ENCODE measurements around the gene TIPRL. TPM values are rescaled to one million over a fixed set of nuclear protein-coding genes. Genes with fewer than 3 reads are reported as not detected.
A peak's percentile ranks its signal among the peaks of the same experiment; 100 is the strongest.
"Not testable (repeated sequence)": the region's sequence is repeated elsewhere in the genome, so short reads cannot be mapped to it uniquely, and the experiment has no call there.

Gene TIPRL
- total and polyA plus RNA-seq, 2 experiments from 2014 or later = 26.7 to 44.0 TPM

DNA sequence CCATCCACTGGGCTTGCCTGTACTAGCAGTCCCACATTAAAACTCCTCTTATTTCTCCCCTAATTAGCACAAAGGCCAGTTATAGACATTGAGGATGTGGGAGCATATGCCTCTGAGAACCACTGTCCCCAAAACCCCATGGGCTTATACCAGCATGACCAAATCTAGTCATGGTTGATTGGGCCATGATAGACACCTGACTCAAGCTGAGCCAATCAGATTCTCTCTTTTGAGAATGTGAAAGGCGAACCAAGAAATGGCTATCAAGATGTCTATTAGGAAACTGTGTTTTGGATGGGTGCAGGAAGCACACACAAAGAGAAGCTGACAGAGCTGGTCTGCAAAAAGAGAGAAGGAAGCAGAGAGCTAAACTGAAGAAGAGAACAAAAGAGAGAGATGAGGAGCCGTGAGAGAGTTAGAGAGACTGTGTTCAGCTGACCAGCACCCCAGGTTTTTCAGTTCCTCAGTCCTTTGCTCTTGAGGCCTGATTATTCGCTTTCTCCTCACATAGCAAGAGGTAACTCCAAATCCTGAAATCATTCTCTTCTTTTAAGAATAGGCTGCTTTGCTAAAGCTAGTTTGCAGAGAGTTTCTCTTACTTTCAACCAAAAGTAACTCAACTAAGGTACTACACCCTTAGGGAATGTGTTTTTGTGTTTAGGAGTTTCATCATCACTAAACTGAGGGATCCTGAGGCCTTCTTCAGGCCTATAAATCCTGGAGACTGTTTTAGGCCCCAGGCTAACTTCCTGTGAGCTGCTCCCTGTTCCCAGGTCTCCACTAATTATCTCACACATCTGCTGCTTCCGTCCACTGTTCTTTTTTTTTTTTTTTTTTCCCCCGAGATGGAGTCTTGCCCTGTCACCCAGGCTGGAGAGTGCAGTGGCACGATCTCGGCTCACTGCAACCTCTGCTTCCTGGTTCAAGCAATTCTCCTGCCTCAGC, 7.9 kb upstream of the TIPRL start:
- H3K36me3 ChIP-seq = no peaks in the 10 kb centered on the region

DNA sequence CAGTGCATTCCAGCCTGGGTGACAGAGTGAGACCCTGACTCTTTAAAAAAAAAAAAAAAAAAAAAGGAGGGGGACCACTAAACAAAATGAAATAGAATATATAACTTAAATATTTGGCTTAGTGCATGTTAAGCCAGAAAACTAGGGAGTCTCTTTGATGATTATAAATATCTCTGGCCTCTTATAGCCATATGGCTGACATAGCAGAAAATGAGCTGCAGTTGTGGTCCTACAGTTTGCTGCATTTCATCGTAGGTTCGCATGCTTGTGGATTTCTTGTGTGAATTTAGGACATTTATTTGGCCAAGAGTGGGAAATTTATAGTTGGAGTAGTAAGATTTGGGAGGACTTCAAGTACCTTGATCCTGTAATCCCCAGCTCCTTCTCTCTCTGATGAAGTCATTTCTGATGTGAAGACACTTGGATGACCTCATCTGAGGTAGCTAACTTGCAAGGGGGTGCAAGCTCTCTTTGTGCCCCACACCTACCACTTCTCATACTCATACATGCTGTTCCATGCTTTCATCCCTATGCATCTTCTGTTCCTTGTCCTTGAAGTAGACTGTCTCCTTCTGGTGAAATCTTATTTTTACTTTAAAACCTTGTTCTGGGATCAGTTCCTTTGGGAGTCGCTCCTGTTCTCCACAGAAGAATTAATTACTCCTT, 6.4 kb upstream of the TIPRL start:
- DNase-seq (ENCODE audit: low read depth in 1 of 2, low spot score in 1 of 2) = no peak

More for the DNA sequence above, 7.9 kb upstream of the TIPRL start:
- Histone ChIP-seq H3K27ac (no peak overlapping the region), H3K4me3 (no peak overlapping the region), H3K9me3 (ENCODE audit: low read depth) (no peaks in the 10 kb centered on the region), H3K27me3 (no peaks in the 10 kb centered on the region), H3K4me1 (ENCODE audit: low read depth) (peaks cover 9% of the 10 kb centered on the region)
- TF ChIP-seq, protein P1, sequence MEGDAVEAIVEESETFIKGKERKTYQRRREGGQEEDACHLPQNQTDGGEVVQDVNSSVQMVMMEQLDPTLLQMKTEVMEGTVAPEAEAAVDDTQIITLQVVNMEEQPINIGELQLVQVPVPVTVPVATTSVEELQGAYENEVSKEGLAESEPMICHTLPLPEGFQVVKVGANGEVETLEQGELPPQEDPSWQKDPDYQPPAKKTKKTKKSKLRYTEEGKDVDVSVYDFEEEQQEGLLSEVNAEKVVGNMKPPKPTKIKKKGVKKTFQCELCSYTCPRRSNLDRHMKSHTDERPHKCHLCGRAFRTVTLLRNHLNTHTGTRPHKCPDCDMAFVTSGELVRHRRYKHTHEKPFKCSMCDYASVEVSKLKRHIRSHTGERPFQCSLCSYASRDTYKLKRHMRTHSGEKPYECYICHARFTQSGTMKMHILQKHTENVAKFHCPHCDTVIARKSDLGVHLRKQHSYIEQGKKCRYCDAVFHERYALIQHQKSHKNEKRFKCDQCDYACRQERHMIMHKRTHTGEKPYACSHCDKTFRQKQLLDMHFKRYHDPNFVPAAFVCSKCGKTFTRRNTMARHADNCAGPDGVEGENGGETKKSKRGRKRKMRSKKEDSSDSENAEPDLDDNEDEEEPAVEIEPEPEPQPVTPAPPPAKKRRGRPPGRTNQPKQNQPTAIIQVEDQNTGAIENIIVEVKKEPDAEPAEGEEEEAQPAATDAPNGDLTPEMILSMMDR (IDR thresholded peaks at IDR 0.05; ENCODE audit: low read depth, low read length) = no peak
- DNase-seq (ENCODE audit: low read depth in 1 of 2, low spot score in 1 of 2) = no peak

DNA sequence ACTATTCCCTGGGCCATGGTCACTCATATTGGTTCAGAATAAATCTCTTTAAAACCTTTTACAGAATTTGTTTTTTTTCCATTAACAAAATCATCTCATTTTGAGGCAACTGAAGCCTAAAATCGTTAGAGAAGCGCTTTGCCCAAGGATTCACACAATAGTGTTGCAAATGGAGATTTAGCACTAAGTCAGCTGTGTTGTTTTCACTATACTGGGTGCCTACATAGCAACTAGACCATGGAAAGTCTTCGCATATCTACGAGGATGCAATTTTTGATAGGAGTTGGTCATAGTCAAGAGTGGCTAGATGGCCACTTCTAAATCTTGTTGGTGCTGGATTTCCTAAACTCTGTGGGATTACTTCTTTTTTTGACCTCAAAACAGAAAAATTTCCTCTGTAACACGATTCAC, 530 bp upstream of the TIPRL start:
- Histone ChIP-seq H3K9me3 (ENCODE audit: low read depth) (no peaks in the 10 kb centered on the region), H3K4me1 (ENCODE audit: low read depth) (peaks cover 8% of the 10 kb centered on the region), H3K27me3 (no peaks in the 10 kb centered on the region), H3K36me3 (no peaks in the 10 kb centered on the region), H3K4me3 (peak overlapping the region; percentile 59), H3K27ac (peak overlapping the region; percentile 78)
- TF ChIP-seq, protein P1 (IDR thresholded peaks at IDR 0.05; ENCODE audit: low read depth, low read length) = no peak
- no peak for DNase-seq (ENCODE audit: low read depth in 1 of 2, low spot score in 1 of 2)

More for the DNA sequence above, 6.4 kb upstream of the TIPRL start:
- H3K36me3 ChIP-seq = no peaks in the 10 kb centered on the region
- no peak overlapping the region for H3K27ac ChIP-seq
- TF ChIP-seq, protein P1 (IDR thresholded peaks at IDR 0.05; ENCODE audit: low read depth, low read length) = no peak
- no peaks in the 10 kb centered on the region for H3K9me3 ChIP-seq (ENCODE audit: low read depth)
- H3K27me3 ChIP-seq = no peaks in the 10 kb centered on the region
- peaks cover 9% of the 10 kb centered on the region for H3K4me1 ChIP-seq (ENCODE audit: low read depth)
- no peak overlapping the region for H3K4me3 ChIP-seq

DNA sequence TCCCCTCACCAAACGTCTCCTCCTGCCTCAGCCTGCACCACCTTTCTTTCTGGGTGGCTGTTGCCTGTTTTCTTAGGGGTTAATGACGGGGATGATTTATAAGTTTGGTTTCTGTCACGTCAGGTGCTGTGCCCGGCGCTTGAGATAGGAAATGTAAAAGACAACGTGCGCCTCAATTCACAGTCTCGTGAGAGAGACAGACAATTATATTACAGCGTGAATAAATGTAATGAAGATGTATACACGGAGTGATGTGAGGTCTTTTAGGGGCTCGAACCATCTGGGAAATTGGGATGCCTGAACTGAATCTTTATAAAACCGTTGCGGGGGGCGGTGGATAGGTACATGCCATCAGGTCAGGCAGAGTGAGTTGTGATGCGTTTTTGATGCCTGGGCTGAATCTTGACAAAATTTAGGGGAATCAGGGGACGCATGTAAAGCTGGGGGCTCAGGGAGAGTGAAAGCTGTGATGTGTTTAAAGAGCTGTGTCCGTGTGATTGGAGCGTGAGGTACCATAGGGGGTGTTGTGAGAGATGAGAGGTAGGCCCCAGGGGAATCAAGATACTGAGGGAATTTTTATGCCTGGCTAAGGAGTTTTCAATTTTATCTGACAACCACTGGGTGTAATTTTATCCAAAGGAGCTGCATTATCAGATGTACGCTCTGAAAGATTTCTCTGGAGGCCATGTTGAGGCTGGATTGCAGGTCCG, 831 bp downstream of the TIPRL start:
- peaks cover 8% of the 10 kb centered on the region for H3K4me1 ChIP-seq (ENCODE audit: low read depth)
- no peaks in the 10 kb centered on the region for H3K27me3 ChIP-seq
- H3K9me3 ChIP-seq (ENCODE audit: low read depth) = no peaks in the 10 kb centered on the region
- no peaks in the 10 kb centered on the region for H3K36me3 ChIP-seq
- TF ChIP-seq, protein P1 (IDR thresholded peaks at IDR 0.05; ENCODE audit: low read depth, low read length) = no peak
- peak overlapping the region; percentile 78 for H3K27ac ChIP-seq
- peak overlapping the region; percentile 59 for H3K4me3 ChIP-seq
- DNase-seq (ENCODE audit: low read depth in 1 of 2, low spot score in 1 of 2) = peak in 1 of 2 donors; percentile 21

DNA sequence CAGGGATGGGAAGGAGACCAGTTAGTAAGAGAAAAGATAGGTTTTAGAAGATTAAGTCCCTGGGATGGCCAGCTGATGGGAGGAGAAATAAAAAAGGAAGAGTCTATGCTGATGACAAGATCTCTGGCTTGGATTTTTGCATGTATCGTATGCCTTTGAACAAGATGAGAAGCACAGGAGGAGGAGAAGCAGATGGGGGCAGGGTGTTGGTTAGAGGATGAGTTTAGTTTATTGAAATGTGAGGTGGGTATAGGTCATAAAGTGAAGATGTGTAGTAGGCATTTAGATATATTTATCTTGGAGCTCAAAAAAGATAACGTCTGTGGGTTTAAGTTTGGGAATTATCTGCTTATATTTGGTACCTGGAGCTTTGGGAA, 1.4 kb downstream of the TIPRL start:
- H3K4me3 ChIP-seq = peak overlapping the region; percentile 59
- peaks cover 8% of the 10 kb centered on the region for H3K4me1 ChIP-seq (ENCODE audit: low read depth)
- peaks cover 5% of the 10 kb centered on the region for H3K36me3 ChIP-seq
- no peaks in the 10 kb centered on the region for H3K27me3 ChIP-seq
- no peaks in the 10 kb centered on the region for H3K9me3 ChIP-seq (ENCODE audit: low read depth)
- TF ChIP-seq, protein P1 (IDR thresholded peaks at IDR 0.05; ENCODE audit: low read depth, low read length) = no peak
- DNase-seq (ENCODE audit: low read depth in 1 of 2, low spot score in 1 of 2) = no peak
- peak overlapping the region; percentile 78 for H3K27ac ChIP-seq

DNA sequence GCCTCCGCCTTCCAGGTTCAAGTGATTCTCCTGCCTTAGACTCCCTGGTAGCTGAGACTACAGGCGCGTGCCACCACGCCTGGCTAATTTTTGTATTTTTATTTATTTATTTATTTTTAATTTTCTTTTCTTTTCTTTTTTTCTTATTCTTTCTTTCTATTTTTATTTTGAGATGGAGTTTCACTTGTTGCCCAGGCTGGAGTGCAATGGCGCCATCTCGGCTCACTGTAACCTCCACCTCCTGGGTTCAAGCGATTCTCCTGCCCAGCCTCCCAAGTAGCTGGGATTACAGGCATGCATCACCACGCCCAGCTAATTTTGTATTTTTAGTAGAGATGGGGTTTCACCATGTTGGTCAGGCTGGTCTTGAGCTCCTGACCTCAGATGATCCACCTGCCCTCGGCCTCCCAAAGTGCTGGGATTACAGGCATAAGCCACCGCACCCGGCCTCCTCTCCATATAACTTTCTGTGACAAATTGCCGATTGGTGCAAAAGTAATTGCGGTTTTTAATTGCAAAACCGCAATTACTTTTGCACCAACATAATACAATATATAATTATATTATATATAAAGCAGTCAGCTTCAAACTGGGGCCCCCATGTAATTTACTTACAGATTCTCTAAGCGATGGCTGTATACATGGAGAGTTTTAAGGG, 2.4 kb downstream of the TIPRL start:
- not testable (repeated sequence) for H3K36me3 ChIP-seq; H3K4me1 ChIP-seq (ENCODE audit: low read depth); H3K27me3 ChIP-seq; DNase-seq (ENCODE audit: low read depth in 1 of 2, low spot score in 1 of 2); H3K4me3 ChIP-seq; H3K27ac ChIP-seq; H3K9me3 ChIP-seq (ENCODE audit: low read depth)

Measured in cardiac muscle cell (in vitro differentiated cells and primary cell).